22Rv1 (cell line): ENCODE measurements around the gene ZDBF2.

Source experiments
- ZFX ChIP-seq: fragments of 450-650 bp; IDR thresholded peaks from 2 replicates; pipeline ENCODE4 v1.6.1; 2017; ENCODE audit warnings: antibody characterized with exemption, borderline replicate concordance
- TF ChIP-seq, protein P1 (sequence below): fragments of 450-650 bp; IDR thresholded peaks from 2 replicates; pipeline ENCODE4 v1.5.1; 2017; ENCODE audit warnings: mild to moderate bottlenecking

DNA sequence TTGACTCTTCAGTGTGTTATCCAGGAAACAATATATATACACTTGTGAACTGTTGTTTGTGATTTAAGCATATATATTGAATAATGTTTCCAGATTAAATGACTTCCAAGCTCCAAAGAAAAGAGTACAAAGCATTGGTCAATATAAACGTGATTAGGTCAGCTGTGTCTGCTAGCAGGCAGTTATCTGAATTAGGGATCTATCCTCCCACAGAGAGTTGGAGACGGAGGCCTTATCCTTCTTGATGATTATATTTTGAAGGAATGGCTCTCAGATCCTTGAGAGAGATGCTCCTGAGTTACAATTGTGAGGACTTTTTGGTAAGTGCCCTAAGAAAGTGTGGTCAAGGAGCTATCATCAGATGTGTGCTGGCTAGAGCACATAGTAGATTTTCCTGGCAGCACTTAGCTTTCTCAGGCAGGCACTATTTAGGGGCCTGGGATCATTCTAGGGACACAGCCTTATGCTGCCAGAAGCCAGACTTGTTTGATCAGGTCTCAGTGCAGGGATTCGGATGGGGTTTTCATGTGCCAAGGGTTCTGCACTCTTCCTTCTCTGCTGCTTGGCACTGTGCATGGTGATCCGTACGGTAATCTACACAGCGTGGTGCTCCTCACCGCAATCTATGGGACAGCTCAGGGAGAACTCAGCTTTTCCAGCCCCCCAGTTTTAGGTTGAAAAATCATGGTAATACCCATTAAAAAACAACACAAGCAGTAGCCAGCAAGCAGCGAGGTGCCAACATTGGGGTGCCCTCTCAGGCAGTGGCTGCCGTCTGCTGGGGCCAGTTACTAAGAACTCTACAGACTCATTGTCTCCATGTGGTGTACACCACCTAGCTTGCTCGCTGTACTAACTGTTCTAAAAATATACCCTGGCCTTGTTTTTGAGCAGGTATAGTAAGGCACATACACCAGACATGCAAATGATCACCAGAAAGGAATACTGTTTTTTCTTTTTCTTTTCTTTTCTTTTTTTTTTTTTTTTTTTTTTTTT lies 8.0 kb upstream of the ZDBF2 start:
- TF ChIP-seq, protein P1, sequence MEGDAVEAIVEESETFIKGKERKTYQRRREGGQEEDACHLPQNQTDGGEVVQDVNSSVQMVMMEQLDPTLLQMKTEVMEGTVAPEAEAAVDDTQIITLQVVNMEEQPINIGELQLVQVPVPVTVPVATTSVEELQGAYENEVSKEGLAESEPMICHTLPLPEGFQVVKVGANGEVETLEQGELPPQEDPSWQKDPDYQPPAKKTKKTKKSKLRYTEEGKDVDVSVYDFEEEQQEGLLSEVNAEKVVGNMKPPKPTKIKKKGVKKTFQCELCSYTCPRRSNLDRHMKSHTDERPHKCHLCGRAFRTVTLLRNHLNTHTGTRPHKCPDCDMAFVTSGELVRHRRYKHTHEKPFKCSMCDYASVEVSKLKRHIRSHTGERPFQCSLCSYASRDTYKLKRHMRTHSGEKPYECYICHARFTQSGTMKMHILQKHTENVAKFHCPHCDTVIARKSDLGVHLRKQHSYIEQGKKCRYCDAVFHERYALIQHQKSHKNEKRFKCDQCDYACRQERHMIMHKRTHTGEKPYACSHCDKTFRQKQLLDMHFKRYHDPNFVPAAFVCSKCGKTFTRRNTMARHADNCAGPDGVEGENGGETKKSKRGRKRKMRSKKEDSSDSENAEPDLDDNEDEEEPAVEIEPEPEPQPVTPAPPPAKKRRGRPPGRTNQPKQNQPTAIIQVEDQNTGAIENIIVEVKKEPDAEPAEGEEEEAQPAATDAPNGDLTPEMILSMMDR = no peak
- TF ChIP-seq ZFX = no peak
